Aorta (tissue), 5 donors: ENCODE measurements around the gene MARCHF5. TPM values are rescaled to one million over a fixed set of nuclear protein-coding genes. Genes with fewer than 3 reads are reported as not detected.
"Not testable (repeated sequence)": the region's sequence is repeated elsewhere in the genome, so short reads cannot be mapped to it uniquely, and the experiment has no call there.

ENCODE experiments used
- ATAC-seq: fragments of 200-7000 bp; cut with Tn5 transposase; one replicate; pipeline ENCODE4 v1.9.1; 2022; ENCODE audit warnings: moderate library complexity; ENCODE audit not compliant: low FRiP score
- DNase-seq, 2 donors: peaks; one replicate each; pipeline ENCODE4 v3.0.0-alpha.2; 2020
- H3K27ac ChIP-seq, 2 donors: one replicate each; pipeline ENCODE4 v1.5.1; 2013; ENCODE audit warnings: low read length in 2 of 2, mild to moderate bottlenecking in 2 of 2, moderate library complexity in 2 of 2, control low read depth in 1 of 2, inconsistent platforms in 1 of 2, low read depth in 1 of 2
- H3K27me3 ChIP-seq, 2 donors: one replicate each; pipeline ENCODE4 v1.6.1; 2013; ENCODE audit warnings: control low read depth in 1 of 2, low read length in 1 of 2, mild to moderate bottlenecking in 1 of 2, moderate library complexity in 1 of 2; ENCODE audit not compliant: insufficient read depth in 2 of 2, control insufficient read depth in 1 of 2
- H3K36me3 ChIP-seq, 2 donors: one replicate each; pipeline ENCODE4 v1.6.1; 2013; ENCODE audit warnings: control low read depth in 1 of 2, low read length in 1 of 2, mild to moderate bottlenecking in 1 of 2; ENCODE audit not compliant: insufficient read depth in 2 of 2, control insufficient read depth in 1 of 2
- H3K4me1 ChIP-seq, 2 donors: one replicate each; pipeline ENCODE4 v1.6.1; 2013; ENCODE audit warnings: low read length in 2 of 2, control low read depth in 1 of 2, mild to moderate bottlenecking in 1 of 2, moderate library complexity in 1 of 2; ENCODE audit not compliant: insufficient read depth in 2 of 2, control insufficient read depth in 1 of 2
- H3K4me3 ChIP-seq, 2 donors: one replicate each; pipeline ENCODE4 v1.5.1; 2013; ENCODE audit warnings: low read length in 2 of 2, control low read depth in 1 of 2, mild to moderate bottlenecking in 1 of 2
- H3K9me3 ChIP-seq: one replicate; pipeline ENCODE4 v1.6.1; 2013; ENCODE audit warnings: mild to moderate bottlenecking, low read length; ENCODE audit not compliant: control insufficient read depth
- WGBS, 2 donors: extraction: QIAGEN DNeasy Blood & Tissue Kit; methylation state at CpG; one replicate each; pipeline ENCODE4 v1.1.7; 2013; 5-methylcytosine and 5-hydroxymethylcytosine counted together
- intact Hi-C, 2 donors: fragments of 100-400 bp; cut with DNase I; formaldehyde crosslinking; loops; one replicate each; pipeline versions ENCODE4 v1.14.2 to v1.15.0; 2022
- polyA plus RNA-seq, 2 donors: library from polyadenylated mRNA; stranded (reverse); fragments of 200-250 nt; gene quantifications; one replicate each; pipeline ENCODE4 v1.2.3, GENCODE V29; 2013
- total RNA-seq, 2 donors: library from RNA; stranded (reverse); fragmentation: NEBNext Ultra II Directional; extraction: Animal tissue kit (Norgen Biotek cat#: 25700); gene quantifications; one replicate each; pipeline ENCODE4 v1.2.1, GENCODE V29; 2021
- donor health status: healthy with polysubstance abuse.
- donor health status: Bipolar disorder and iron deficiency.
- donor health status: DM: no; HTN: no; CAD: no.
- donor health status: DM: no; HTN: no; CAD: no.
- donor health status: DM: yes; HTN: yes; CAD: no.

The MARCHF5 gene
- total and polyA plus RNA-seq, 4 donors = 15.0 to 43.0 (median 29.6) TPM

DNA sequence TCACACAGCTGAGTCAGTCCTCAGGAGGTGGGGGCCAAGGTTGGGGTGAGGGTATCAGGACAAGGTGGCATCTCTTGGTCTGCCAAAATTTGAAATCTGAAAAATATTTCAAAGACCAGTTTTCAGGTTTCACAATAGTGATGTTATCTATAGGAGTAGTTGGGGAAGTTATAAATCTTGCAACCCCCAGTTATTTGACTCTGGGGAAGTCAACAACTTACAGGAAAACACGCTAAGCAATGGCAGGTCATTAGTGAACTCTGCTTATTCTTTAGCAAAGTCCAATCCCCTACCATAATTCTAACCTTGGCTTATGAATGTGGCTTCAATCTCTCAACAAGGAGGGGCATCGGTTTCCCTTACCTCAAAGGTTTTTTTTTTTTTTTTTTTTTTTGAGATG lies 94.9 kb downstream of the MARCHF5 start:
- DNase-seq (no peak), ATAC-seq (no peak)
- 76 to 91% methylated on average over 2 of the region's 2 CpGs for WGBS, 2 donors
- no peaks in the 10 kb centered on the region for H3K36me3 ChIP-seq
- H3K27ac ChIP-seq = no peak overlapping the region
- H3K27me3 ChIP-seq = peaks cover 0 to 3% of the 10 kb centered on the region in 2 donors
- H3K4me3 ChIP-seq = no peak overlapping the region
- H3K9me3 ChIP-seq = no peaks in the 10 kb centered on the region
- H3K4me1 ChIP-seq = no peaks in the 10 kb centered on the region
- intact Hi-C loops = no loop called here

DNA sequence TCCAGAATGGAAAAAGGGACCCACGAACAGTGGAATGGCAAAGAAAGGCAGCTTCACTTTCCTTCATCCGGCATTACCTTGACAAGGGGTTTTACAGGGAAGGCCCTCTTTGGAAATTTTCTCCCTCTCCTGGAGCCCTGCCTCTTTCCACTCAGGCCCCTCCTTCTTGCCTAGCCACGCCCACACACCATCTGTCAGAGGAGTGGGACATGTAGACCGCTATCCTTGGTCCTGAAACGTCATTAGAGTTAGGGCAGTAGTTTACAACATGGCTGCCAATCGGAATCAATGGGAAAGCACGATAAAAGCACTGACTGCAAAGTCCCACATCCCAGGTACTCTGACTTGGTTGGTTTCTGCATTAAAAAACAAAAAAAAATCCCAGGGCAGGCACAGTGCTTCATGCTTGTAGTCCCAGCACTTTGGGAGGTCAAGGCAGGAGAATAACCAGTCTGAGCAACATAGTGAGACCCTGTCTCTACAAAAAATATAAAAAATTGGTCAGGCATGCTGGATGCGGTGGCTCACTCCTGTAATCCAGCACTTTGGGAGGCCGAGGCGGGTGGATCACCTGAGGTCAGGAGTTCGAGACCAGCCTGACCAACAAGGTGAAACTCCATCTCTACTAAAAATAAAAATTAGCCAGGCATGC lies 96.4 kb downstream of the MARCHF5 start:
- WGBS, 2 donors = 35 to 43% methylated on average over 11 of the region's 11 CpGs
- no peaks in the 10 kb centered on the region for H3K9me3 ChIP-seq
- ATAC-seq = no peak
- DNase-seq = no peak
- no peak overlapping the region for H3K27ac ChIP-seq
- peaks cover 0 to 3% of the 10 kb centered on the region in 2 donors for H3K27me3 ChIP-seq
- intact Hi-C loops = no loop called here
- H3K4me3 ChIP-seq = no peak overlapping the region
- no peaks in the 10 kb centered on the region for H3K36me3 ChIP-seq
- no peaks in the 10 kb centered on the region for H3K4me1 ChIP-seq

DNA sequence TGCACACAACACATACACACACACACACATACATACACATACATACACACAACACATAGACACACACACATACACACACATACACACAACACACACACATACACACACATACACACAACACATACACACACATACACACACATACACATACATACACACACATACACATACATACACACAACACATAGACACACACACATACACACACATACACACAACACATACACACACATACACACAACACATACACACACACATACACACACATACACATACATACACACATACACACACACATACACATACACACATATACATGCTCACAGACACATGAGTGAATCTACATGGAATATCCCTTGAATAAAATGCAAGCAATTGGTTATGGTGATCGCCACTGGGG lies 102.2 kb downstream of the MARCHF5 start:
- ATAC-seq, H3K9me3 ChIP-seq, DNase-seq, H3K27ac ChIP-seq, H3K36me3 ChIP-seq, H3K4me3 ChIP-seq, intact Hi-C loops, H3K4me1 ChIP-seq, H3K27me3 ChIP-seq: not testable (repeated sequence)
- 56 to 79% methylated on average over 1 of the region's 1 CpG for WGBS, 2 donors

DNA sequence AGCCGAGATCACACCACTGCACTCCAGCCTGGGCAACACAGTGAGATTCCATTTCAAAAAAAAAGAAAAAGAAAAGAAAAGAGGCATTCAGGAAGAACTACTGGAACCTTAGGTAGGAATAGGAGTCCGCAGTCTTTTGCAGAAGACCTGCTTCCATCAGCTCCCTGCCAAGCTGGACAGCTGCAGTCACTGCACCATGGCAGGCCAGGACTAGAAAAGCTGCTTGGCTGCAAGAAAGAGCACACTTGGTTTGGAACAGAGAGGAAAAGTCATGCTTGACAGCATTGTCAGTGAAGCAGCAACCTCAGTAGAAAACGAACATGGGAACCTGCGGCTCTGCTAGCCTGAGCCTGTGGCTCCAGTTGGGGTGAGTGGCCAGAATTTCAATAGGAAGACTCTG lies 104.3 kb downstream of the MARCHF5 start:
- Histone ChIP-seq H3K27me3 (no peaks in the 10 kb centered on the region), H3K4me1 (no peaks in the 10 kb centered on the region), H3K36me3 (no peaks in the 10 kb centered on the region), H3K4me3 (no peak overlapping the region), H3K27ac (no peak overlapping the region), H3K9me3 (peaks cover 1% of the 10 kb centered on the region)
- WGBS, 2 donors = 68 to 89% methylated on average over 4 of the region's 4 CpGs
- no peak for DNase-seq
- intact Hi-C loops = no loop called here
- no peak for ATAC-seq

DNA sequence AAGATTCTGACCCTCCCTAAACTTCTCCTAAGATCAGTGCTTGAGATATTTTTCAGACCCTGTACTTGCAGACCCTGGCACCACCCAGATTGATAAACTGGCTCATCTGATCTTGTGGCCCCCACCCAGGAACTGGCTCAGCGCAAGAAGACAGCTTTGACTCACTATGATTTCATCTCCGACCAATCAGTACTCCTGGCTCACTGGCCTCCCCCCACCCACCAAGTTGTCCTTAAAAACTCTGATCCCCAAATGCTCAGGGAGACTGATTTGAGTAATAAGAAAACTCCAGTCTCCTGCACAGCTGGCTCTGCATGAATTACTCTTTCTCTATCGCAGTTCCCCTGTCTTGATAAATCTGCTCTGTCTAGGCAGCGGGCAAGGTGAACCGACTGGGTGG lies 111.3 kb downstream of the MARCHF5 start:
- H3K27ac ChIP-seq, H3K9me3 ChIP-seq, H3K4me3 ChIP-seq, H3K4me1 ChIP-seq, intact Hi-C loops, H3K36me3 ChIP-seq, ATAC-seq, H3K27me3 ChIP-seq, DNase-seq: not testable (repeated sequence)
- 82 to 83% methylated on average over 5 of the region's 5 CpGs for WGBS, 2 donors

Other genes starting within 250 kb of the MARCHF5 start
- gene CPEB3, start 89 bp upstream of the MARCHF5 start, total RNA-seq = 1 to 10 TPM; 7.4 to 8.0 TPM
- gene CPEB3, start 89 bp upstream of the MARCHF5 start, polyA plus RNA-seq = 1 to 10 TPM; 1.4 to 1.9 TPM